ENCODE measurements around the gene JMJD4. TPM values are rescaled to one million over a fixed set of nuclear protein-coding genes. Genes with fewer than 3 reads are reported as not detected.
A peak's percentile ranks its signal among the peaks of the same experiment; 100 is the strongest.

The JMJD4 gene
- total and polyA plus RNA-seq, 8 donors, result 13.4 to 18.6 (median 16.7) TPM

- Histone ChIP-seq H3K9me3 (no peaks in the 10 kb centered on the region), H3K4me1 (peaks cover 8 to 50% of the 10 kb centered on the region in 2 donors), H3K27me3 (peaks cover 0 to 13% of the 10 kb centered on the region in 2 donors), H3K36me3 (peaks cover 0 to 29% of the 10 kb centered on the region in 2 donors), H3K27ac (no peak overlapping the region), H3K4me3 (no peak overlapping the region)
- TF ChIP-seq CTCF (IDR thresholded peaks at IDR 0.05), result no peak
- intact Hi-C loops (cut with DNase I), result no loop called here
- DNase-seq (no peak), ATAC-seq (no peak)
Observed at GRCh38 chr1:227732586-227733308, 2.4 kb downstream of the JMJD4 start.

GRCh38 chr1:227731696-227732585, 3.2 kb downstream of the JMJD4 start:
- H3K27me3 ChIP-seq, result peaks cover 0 to 21% of the 10 kb centered on the region in 2 donors
- DNase-seq (no peak), ATAC-seq (no peak)
- peaks cover 0 to 29% of the 10 kb centered on the region in 2 donors for H3K36me3 ChIP-seq
- H3K27ac ChIP-seq, result no peak overlapping the region
- H3K4me3 ChIP-seq, result no peak overlapping the region
- intact Hi-C loops (cut with DNase I), result no loop called here
- no peak for TF ChIP-seq CTCF (IDR thresholded peaks at IDR 0.05)
- H3K4me1 ChIP-seq, result peaks cover 8 to 50% of the 10 kb centered on the region in 2 donors
- no peaks in the 10 kb centered on the region for H3K9me3 ChIP-seq

- no peak for DNase-seq
- Histone ChIP-seq H3K36me3 (peaks cover 0 to 29% of the 10 kb centered on the region in 2 donors), H3K27me3 (peaks cover 0 to 25% of the 10 kb centered on the region in 2 donors), H3K4me1 (peaks cover 8 to 46% of the 10 kb centered on the region in 2 donors), H3K27ac (no peak overlapping the region), H3K9me3 (no peaks in the 10 kb centered on the region), H3K4me3 (no peak overlapping the region)
- no peak for TF ChIP-seq CTCF (IDR thresholded peaks at IDR 0.05)
- no peak for ATAC-seq
- intact Hi-C loops (cut with DNase I), result no loop called here
Observed at GRCh38 chr1:227731241-227731677, 3.8 kb downstream of the JMJD4 start.

GRCh38 chr1:227730630-227731151, 4.4 kb downstream of the JMJD4 start:
- no peak overlapping the region for H3K4me3 ChIP-seq
- DNase-seq, result no peak
- H3K36me3 ChIP-seq, result peaks cover 0 to 29% of the 10 kb centered on the region in 2 donors
- no peak overlapping the region for H3K27ac ChIP-seq
- H3K9me3 ChIP-seq, result no peaks in the 10 kb centered on the region
- intact Hi-C loops (cut with DNase I), result no loop called here
- H3K27me3 ChIP-seq, result peaks cover 0 to 25% of the 10 kb centered on the region in 2 donors
- H3K4me1 ChIP-seq, result peaks cover 8 to 41% of the 10 kb centered on the region in 2 donors
- TF ChIP-seq CTCF (IDR thresholded peaks at IDR 0.05), result peak in 1 of 2 donors; percentile 3
- no peak for ATAC-seq
